GM12878 (cell line): ENCODE data around the gene YTHDC1. TPM values are rescaled to one million over a fixed set of nuclear protein-coding genes. Genes with fewer than 3 reads are reported as not detected.

Experiments used
- ATF2 ChIP-seq: IDR thresholded peaks from 2 replicates; pipeline ENCODE4 v1.6.1; 2012; ENCODE audit warnings: low read length, inconsistent platforms
- BACH1 ChIP-seq: fragments of 450-650 bp; IDR thresholded peaks from 2 replicates; pipeline ENCODE4 v1.6.1; 2017; ENCODE audit warnings: mild to moderate bottlenecking, borderline replicate concordance
- CHD2 ChIP-seq: IDR thresholded peaks from 2 replicates; pipeline ENCODE4 v1.6.1; 2011; ENCODE audit warnings: low read depth, low read length, improper control_type of control experiment, borderline replicate concordance
- CHD4 ChIP-seq: fragments of 200-600 bp; sonication (generic); IDR thresholded peaks from 2 replicates; pipeline ENCODE4 v1.6.1; 2016; ENCODE audit warnings: mild to moderate bottlenecking
- E2F8 ChIP-seq: fragments of 450-650 bp; IDR thresholded peaks from 2 replicates; pipeline ENCODE4 v1.6.1; 2018; ENCODE audit warnings: mild to moderate bottlenecking, low read depth, moderate library complexity; ENCODE audit not compliant: partially characterized antibody
- EP300 ChIP-seq, 2 experiments: fragments of 150-350 bp in 1 of 2; IDR thresholded peaks; 2 replicates each; pipeline ENCODE4 v1.6.1; 2011 to 2012; ENCODE audit warnings: low read depth in 2 of 2, low read length in 2 of 2, borderline replicate concordance in 1 of 2, improper control_type of control experiment in 1 of 2, inconsistent platforms in 1 of 2; ENCODE audit not compliant: control insufficient read depth in 1 of 2
- GABPA ChIP-seq: IDR thresholded peaks from 2 replicates; pipeline ENCODE4 v1.6.1; 2014; ENCODE audit warnings: antibody characterized with exemption, low read depth, mild to moderate bottlenecking, inconsistent platforms
- HCFC1 ChIP-seq: fragments of 150-350 bp; IDR thresholded peaks from 2 replicates; pipeline ENCODE4 v1.6.1; 2014; ENCODE audit warnings: low read length
- HDAC2 ChIP-seq: fragments of 200-600 bp; sonication (generic); IDR thresholded peaks from 2 replicates; pipeline ENCODE4 v1.6.1; 2017
- IKZF2 ChIP-seq, 2 experiments: fragments of 450-650 bp; IDR thresholded peaks; 2 replicates each; pipeline ENCODE4 v1.6.1; 2017; ENCODE audit warnings: mild to moderate bottlenecking in 2 of 2, moderate library complexity in 2 of 2
- JUND ChIP-seq: IDR thresholded peaks from 2 replicates; pipeline ENCODE4 v1.6.1; 2012; ENCODE audit warnings: low read depth, mild to moderate bottlenecking, low read length, improper control_type of control experiment, moderate library complexity
- MEF2A ChIP-seq: IDR thresholded peaks from 2 replicates; pipeline ENCODE4 v1.6.1; 2011; ENCODE audit warnings: low read depth, mild to moderate bottlenecking, low read length, moderate library complexity; ENCODE audit not compliant: insufficient read depth
- NBN ChIP-seq: fragments of 450-650 bp; IDR thresholded peaks from 2 replicates; pipeline ENCODE4 v1.6.1; 2016
- POLR2AphosphoS2 ChIP-seq: IDR thresholded peaks from 2 replicates; pipeline ENCODE4 v1.6.1; 2011; ENCODE audit warnings: low read depth, mild to moderate bottlenecking, low read length, improper control_type of control experiment, moderate library complexity
- RB1 ChIP-seq: fragments of 450-650 bp; formaldehyde crosslinking; IDR thresholded peaks from 2 replicates; pipeline ENCODE4 v1.6.1; 2017; ENCODE audit warnings: mild to moderate bottlenecking, borderline replicate concordance
- RBBP5 ChIP-seq: fragments of 200-600 bp; sonication (generic); conservative IDR thresholded peaks from 2 replicates; pipeline ENCODE4 v1.6.1; 2016
- RELA ChIP-seq: fragments of 450-650 bp; IDR thresholded peaks from 2 replicates; pipeline ENCODE4 v1.8.0; 2014; ENCODE audit warnings: borderline replicate concordance; ENCODE audit not compliant: partially characterized antibody
- TCF3 ChIP-seq: IDR thresholded peaks from 2 replicates; pipeline ENCODE4 v1.6.1; 2012; ENCODE audit warnings: low read depth, mild to moderate bottlenecking, low read length, borderline replicate concordance; ENCODE audit not compliant: insufficient read depth
- ZNF384 ChIP-seq: IDR thresholded peaks from 2 replicates; pipeline ENCODE4 v1.6.1; 2012; ENCODE audit warnings: low read depth, mild to moderate bottlenecking, low read length, improper control_type of control experiment, borderline replicate concordance
- polyA plus RNA-seq, 11 experiments: library from polyadenylated mRNA; depleted of rRNA in 4 of 11; unstranded in 6 of 11; stranded (reverse) in 5 of 11; fragments of >200 nt; fragmentation: Nextera tagmentation in 4 of 11; fragmentation: Illumina TruSeq in 1 of 11; extraction: Ambion mirVana in 4 of 11; extraction: Trizol in 1 of 11; gene quantifications; 1 replicate in 1 of 11; 2 replicates in 10 of 11; pipeline versions ENCODE4 v1.2.1 to v1.2.3, GENCODE V29; 2011 to 2016; ENCODE audit warnings: inconsistent platforms in 2 of 11, missing spikeins in 2 of 11, low read depth in 1 of 11
- total RNA-seq, 4 experiments: library from RNA; depleted of rRNA in 3 of 4; stranded (reverse); fragments of >200 nt in 3 of 4; fragmentation: Illumina TruSeq in 1 of 4; extraction: Trizol in 1 of 4; gene quantifications; 2 replicates each; pipeline versions ENCODE4 v1.2.1 to v1.2.3, GENCODE V29; 2013 to 2021
- TF ChIP-seq, protein P1 (sequence below): IDR thresholded peaks from 2 replicates; pipeline ENCODE4 v1.6.1; 2012; ENCODE audit warnings: improper control_type of control experiment, low read depth, low read length; ENCODE audit not compliant: insufficient replicate concordance

YTHDC1 gene
- total and polyA plus RNA-seq, 10 of the 15 experiments (the other 5 are each of a cell fraction or from before 2014, with no cell fraction given), result 18.7 to 83.2 (median 47.5) TPM

DNA sequence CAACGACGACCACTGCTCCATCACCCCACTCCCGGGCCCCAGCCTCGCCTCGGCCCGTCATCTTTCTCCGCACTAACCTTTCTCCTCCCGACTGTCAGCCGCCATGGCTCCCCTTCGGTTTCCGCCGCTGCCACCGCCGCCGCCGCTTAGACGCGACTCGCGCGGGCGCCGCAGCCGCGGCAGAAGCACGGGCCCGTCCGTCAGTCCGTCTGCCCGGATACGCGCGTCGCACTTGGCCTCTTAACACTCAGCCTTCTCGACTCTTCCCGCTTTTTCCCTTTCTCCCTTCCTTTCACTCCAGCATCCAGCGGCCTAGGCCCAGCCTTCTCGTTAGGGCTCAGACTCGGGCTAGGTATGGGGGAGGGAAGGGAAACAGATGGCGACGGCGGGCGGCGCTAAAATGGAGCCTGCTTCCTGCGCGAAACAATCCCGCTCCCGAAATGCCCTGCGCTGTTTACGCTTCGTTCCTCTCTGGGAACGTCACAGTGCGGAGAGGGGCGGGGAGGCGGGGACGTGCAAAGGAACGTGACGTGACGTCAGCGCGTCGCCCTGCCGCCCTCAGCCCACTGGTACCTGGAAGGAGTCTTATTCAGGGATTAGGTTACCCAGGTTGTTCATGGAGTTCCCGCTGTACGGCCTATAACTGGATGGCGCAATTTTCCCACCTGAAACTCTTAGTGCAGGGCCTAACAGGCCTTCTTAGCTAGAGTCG lies at the start of gene YTHDC1 (continued):
- TF ChIP-seq MEF2A (no peak), RB1 (peak; percentile 25; the same call in 1 of the 2 replicates), RELA (peak; percentile 49), ZNF384 (no peak), GABPA (peak; percentile 48; the same call in 1 of the 2 replicates), ATF2 (no peak), CHD4 (no peak), EP300 (IDR thresholded peaks at IDR 0.05; ENCODE audit: borderline replicate concordance in 1 of 2, control insufficient read depth in 1 of 2, low read depth in 2 of 2, low read length in 2 of 2) (peak in 1 of 2 experiments; percentile 53; a peak in 2 of 4 replicates), CHD2 (peak; percentile 89), POLR2AphosphoS2 (peak; percentile 60; the same call in 1 of the 2 replicates), IKZF2 (IDR thresholded peaks at IDR 0.05) (peak; percentile 45 to 56; a peak in 3 of 4 replicates), NBN (peak; percentile 95), HCFC1 (peak; percentile 54; the same call in 1 of the 2 replicates), JUND (no peak), RBBP5 (no peak), HDAC2 (no peak), TCF3 (0 out of 2 replicates have a peak, but pooled peaks have one; percentile 47), E2F8 (no peak), BACH1 (peak; percentile 64)
- TF ChIP-seq, protein P1, sequence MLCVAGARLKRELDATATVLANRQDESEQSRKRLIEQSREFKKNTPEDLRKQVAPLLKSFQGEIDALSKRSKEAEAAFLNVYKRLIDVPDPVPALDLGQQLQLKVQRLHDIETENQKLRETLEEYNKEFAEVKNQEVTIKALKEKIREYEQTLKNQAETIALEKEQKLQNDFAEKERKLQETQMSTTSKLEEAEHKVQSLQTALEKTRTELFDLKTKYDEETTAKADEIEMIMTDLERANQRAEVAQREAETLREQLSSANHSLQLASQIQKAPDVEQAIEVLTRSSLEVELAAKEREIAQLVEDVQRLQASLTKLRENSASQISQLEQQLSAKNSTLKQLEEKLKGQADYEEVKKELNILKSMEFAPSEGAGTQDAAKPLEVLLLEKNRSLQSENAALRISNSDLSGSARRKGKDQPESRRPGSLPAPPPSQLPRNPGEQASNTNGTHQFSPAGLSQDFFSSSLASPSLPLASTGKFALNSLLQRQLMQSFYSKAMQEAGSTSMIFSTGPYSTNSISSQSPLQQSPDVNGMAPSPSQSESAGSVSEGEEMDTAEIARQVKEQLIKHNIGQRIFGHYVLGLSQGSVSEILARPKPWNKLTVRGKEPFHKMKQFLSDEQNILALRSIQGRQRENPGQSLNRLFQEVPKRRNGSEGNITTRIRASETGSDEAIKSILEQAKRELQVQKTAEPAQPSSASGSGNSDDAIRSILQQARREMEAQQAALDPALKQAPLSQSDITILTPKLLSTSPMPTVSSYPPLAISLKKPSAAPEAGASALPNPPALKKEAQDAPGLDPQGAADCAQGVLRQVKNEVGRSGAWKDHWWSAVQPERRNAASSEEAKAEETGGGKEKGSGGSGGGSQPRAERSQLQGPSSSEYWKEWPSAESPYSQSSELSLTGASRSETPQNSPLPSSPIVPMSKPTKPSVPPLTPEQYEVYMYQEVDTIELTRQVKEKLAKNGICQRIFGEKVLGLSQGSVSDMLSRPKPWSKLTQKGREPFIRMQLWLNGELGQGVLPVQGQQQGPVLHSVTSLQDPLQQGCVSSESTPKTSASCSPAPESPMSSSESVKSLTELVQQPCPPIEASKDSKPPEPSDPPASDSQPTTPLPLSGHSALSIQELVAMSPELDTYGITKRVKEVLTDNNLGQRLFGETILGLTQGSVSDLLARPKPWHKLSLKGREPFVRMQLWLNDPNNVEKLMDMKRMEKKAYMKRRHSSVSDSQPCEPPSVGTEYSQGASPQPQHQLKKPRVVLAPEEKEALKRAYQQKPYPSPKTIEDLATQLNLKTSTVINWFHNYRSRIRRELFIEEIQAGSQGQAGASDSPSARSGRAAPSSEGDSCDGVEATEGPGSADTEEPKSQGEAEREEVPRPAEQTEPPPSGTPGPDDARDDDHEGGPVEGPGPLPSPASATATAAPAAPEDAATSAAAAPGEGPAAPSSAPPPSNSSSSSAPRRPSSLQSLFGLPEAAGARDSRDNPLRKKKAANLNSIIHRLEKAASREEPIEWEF, result peak; percentile 19
